Measurements from ENCODE around the gene THAP2. TPM values are rescaled to one million over a fixed set of nuclear protein-coding genes. Genes with fewer than 3 reads are reported as not detected.

Gene THAP2
- total and polyA plus RNA-seq, 2 experiments from 2014 or later, result 4.7 to 16.5 TPM

DNA sequence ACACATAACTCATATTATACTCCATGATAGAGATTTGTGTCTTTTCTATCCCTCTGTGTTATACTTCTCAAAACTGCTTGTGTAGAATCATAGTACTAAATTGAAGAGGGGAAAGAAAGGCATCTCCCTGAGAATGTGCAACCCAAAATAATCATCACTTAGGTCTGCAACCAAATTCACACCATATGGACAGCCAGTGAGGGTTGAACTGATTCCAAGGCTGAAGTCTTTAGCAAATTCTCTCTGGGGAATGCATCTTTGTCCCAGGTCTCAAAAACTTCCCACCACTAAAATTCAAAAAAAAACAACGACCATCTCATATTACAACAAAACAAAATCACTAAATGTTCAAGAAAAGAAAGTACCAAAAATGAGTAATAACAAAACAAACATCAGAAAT, 11.4 kb upstream of the THAP2 start (continued):
- TF ChIP-seq, protein P1, sequence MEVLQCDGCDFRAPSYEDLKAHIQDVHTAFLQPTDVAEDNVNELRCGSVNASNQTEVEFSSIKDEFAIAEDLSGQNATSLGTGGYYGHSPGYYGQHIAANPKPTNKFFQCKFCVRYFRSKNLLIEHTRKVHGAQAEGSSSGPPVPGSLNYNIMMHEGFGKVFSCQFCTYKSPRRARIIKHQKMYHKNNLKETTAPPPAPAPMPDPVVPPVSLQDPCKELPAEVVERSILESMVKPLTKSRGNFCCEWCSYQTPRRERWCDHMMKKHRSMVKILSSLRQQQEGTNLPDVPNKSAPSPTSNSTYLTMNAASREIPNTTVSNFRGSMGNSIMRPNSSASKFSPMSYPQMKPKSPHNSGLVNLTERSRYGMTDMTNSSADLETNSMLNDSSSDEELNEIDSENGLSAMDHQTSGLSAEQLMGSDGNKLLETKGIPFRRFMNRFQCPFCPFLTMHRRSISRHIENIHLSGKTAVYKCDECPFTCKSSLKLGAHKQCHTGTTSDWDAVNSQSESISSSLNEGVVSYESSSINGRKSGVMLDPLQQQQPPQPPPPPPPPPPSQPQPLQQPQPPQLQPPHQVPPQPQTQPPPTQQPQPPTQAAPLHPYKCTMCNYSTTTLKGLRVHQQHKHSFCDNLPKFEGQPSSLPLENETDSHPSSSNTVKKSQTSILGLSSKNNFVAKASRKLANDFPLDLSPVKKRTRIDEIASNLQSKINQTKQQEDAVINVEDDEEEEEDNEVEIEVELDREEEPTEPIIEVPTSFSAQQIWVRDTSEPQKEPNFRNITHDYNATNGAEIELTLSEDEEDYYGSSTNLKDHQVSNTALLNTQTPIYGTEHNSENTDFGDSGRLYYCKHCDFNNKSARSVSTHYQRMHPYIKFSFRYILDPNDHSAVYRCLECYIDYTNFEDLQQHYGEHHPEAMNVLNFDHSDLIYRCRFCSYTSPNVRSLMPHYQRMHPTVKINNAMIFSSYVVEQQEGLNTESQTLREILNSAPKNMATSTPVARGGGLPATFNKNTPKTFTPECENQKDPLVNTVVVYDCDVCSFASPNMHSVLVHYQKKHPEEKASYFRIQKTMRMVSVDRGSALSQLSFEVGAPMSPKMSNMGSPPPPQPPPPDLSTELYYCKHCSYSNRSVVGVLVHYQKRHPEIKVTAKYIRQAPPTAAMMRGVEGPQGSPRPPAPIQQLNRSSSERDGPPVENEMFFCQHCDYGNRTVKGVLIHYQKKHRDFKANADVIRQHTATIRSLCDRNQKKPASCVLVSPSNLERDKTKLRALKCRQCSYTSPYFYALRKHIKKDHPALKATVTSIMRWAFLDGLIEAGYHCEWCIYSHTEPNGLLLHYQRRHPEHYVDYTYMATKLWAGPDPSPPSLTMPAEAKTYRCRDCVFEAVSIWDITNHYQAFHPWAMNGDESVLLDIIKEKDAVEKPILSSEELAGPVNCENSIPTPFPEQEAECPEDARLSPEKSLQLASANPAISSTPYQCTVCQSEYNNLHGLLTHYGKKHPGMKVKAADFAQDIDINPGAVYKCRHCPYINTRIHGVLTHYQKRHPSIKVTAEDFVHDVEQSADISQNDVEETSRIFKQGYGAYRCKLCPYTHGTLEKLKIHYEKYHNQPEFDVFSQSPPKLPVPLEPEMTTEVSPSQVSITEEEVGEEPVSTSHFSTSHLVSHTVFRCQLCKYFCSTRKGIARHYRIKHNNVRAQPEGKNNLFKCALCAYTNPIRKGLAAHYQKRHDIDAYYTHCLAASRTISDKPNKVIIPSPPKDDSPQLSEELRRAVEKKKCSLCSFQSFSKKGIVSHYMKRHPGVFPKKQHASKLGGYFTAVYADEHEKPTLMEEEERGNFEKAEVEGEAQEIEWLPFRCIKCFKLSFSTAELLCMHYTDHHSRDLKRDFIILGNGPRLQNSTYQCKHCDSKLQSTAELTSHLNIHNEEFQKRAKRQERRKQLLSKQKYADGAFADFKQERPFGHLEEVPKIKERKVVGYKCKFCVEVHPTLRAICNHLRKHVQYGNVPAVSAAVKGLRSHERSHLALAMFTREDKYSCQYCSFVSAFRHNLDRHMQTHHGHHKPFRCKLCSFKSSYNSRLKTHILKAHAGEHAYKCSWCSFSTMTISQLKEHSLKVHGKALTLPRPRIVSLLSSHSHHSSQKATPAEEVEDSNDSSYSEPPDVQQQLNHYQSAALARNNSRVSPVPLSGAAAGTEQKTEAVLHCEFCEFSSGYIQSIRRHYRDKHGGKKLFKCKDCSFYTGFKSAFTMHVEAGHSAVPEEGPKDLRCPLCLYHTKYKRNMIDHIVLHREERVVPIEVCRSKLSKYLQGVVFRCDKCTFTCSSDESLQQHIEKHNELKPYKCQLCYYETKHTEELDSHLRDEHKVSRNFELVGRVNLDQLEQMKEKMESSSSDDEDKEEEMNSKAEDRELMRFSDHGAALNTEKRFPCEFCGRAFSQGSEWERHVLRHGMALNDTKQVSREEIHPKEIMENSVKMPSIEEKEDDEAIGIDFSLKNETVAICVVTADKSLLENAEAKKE (CRISPR knock-in tag; IDR thresholded peaks at IDR 0.05), result no peak
- TF ChIP-seq ZNF114 (CRISPR knock-in tag; IDR thresholded peaks at IDR 0.05), result no peak
- no peak for TF ChIP-seq NANOG (IDR thresholded peaks at IDR 0.05; ENCODE audit: borderline replicate concordance)
- no peak for TF ChIP-seq STAT1 (IDR thresholded peaks at IDR 0.05; ENCODE audit: unreplicated experiment)

DNA sequence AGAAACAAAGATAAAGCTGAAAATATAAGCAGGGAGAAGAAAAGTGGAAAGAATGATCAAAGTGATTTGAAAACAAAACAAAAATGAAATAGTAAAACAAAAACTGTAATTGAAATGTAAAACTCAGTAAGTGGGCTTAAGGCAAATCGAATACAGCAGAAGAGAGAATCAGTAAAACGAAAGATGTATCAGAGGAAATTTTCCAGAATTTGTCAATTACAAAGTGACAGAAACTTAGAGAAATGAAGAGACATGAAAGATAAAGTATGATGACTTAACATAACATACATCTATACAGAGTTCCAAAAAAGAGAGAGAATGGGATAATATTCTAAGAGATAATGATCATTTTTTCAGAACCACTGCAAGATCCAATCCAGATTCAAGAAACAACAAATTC, 11.0 kb upstream of the THAP2 start:
- no peaks in the 10 kb centered on the region for H3K4me1 Mint-ChIP-seq
- Histone ChIP-seq H3K27me3 (ENCODE audit: insufficient read depth) (no peaks in the 10 kb centered on the region), H3K79me2 (replicated peaks; ENCODE audit: insufficient read depth) (peaks cover 96% of the 10 kb centered on the region), H4K20me1 (replicated peaks; ENCODE audit: insufficient read depth) (peaks cover 13% of the 10 kb centered on the region; the same call in 1 of the 2 replicates), H3K4me2 (no peak overlapping the region), H3K36me3 (ENCODE audit: insufficient read depth) (peaks cover 15% of the 10 kb centered on the region), H2AFZ (no peak overlapping the region), H3F3A (replicated peaks; ENCODE audit: low read depth) (no peaks in the 10 kb centered on the region), H3K4me3 (no peak overlapping the region), H3K27ac (ENCODE audit: low read depth) (no peak overlapping the region), H3K9me2 (ENCODE audit: insufficient read depth) (no peaks in the 10 kb centered on the region), H3K4me1 (ENCODE audit: insufficient read depth) (no peaks in the 10 kb centered on the region)
- no peaks in the 10 kb centered on the region for H3K27me3 Mint-ChIP-seq (ENCODE audit: insufficient read depth, low read depth, poor library complexity)
- no peak overlapping the region for H3K27ac Mint-ChIP-seq
- TF ChIP-seq CREB1 (CRISPR knock-in tag; IDR thresholded peaks at IDR 0.05; ENCODE audit: low read depth) (no peak), ZNF114 (CRISPR knock-in tag; IDR thresholded peaks at IDR 0.05) (no peak), JUNB (IDR thresholded peaks at IDR 0.05; ENCODE audit: unreplicated experiment) (no peak), ZNF331 (CRISPR knock-in tag; IDR thresholded peaks at IDR 0.05; ENCODE audit: low read depth) (no peak), EZH2phosphoT487 (IDR thresholded peaks at IDR 0.05; ENCODE audit: unreplicated experiment) (no peak), NANOG (IDR thresholded peaks at IDR 0.05; ENCODE audit: borderline replicate concordance) (no peak)
- ATAC-seq (no peak), DNase-seq (ENCODE audit: low spot score) (no peak)
- peaks cover 26% of the 10 kb centered on the region for H3K36me3 Mint-ChIP-seq (ENCODE audit: low read depth)
- no peaks in the 10 kb centered on the region for H3K9me3 Mint-ChIP-seq
- H3K4me3 Mint-ChIP-seq, result no peak overlapping the region

Data from GM23338 (cell line).